ENCODE results near the gene QSOX2.

GRCh38 chr9:136245219-136246150, at the start of gene QSOX2:
- TF ChIP-seq CTCF (conservative IDR thresholded peaks at IDR 0.05; ENCODE audit: low read depth, low read length) (no peak), EZH2 (IDR thresholded peaks at IDR 0.05; ENCODE audit: low read length, unreplicated experiment) (no peak)

Measured in PC-3 (cell line).